ENCODE results near the gene DCANP1.
A peak's percentile ranks its signal among the peaks of the same experiment; 100 is the strongest.

Gene DCANP1

DNA sequence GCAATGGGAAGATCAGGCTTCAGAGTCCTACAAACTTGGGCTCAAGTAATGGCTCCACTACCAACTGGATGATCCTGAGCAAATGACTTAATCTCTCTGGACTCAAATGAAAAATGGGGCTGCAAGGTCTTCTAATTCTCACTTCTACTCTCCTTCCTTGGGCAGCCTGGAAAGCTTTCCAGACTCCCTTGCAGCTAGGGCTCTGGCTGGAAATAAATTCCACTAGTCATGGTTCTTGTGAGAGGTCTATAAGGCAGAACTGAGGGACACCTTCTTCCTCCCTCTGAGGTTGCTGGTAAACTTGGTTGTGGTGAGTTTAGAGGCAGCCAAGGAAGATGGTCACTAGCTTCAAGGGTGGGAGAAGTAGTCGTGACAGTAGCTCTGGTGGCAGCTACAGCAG, 18.6 kb downstream of the DCANP1 start:
- Histone ChIP-seq H3K27me3 (ENCODE audit: insufficient read depth, low read length, poor library complexity, severe bottlenecking) (no peaks in the 10 kb centered on the region), H4K20me1 (ENCODE audit: insufficient read depth, low read length, poor library complexity, severe bottlenecking) (no peaks in the 10 kb centered on the region), H3K4me2 (ENCODE audit: low read depth, low read length, poor library complexity, severe bottlenecking) (no peak overlapping the region), H3K36me3 (ENCODE audit: insufficient read depth, low read length) (no peaks in the 10 kb centered on the region), H3K9ac (ENCODE audit: low read depth, low read length, poor library complexity, severe bottlenecking) (no peak overlapping the region), H2AFZ (ENCODE audit: low read length) (no peak overlapping the region), H3K9me3 (ENCODE audit: insufficient read depth, low read depth, low read length) (peaks cover 10% of the 10 kb centered on the region; the same call in 1 of the 2 replicates), H3F3A (ENCODE audit: low read depth) (no peaks in the 10 kb centered on the region), H3K4me1 (ENCODE audit: insufficient read depth, low read length, poor library complexity, severe bottlenecking) (peaks cover 41% of the 10 kb centered on the region), H3K4me3 (ENCODE audit: low read length, poor library complexity, severe bottlenecking) (no peak overlapping the region), H3K79me2 (ENCODE audit: insufficient read depth, low read length) (peaks cover 10% of the 10 kb centered on the region), H3K9me2 (replicated peaks; ENCODE audit: low read depth, low read length) (no peaks in the 10 kb centered on the region)
- no peak for TF ChIP-seq EZH2phosphoT487 (IDR thresholded peaks at IDR 0.05; ENCODE audit: borderline replicate concordance)
- TF ChIP-seq, protein P1, sequence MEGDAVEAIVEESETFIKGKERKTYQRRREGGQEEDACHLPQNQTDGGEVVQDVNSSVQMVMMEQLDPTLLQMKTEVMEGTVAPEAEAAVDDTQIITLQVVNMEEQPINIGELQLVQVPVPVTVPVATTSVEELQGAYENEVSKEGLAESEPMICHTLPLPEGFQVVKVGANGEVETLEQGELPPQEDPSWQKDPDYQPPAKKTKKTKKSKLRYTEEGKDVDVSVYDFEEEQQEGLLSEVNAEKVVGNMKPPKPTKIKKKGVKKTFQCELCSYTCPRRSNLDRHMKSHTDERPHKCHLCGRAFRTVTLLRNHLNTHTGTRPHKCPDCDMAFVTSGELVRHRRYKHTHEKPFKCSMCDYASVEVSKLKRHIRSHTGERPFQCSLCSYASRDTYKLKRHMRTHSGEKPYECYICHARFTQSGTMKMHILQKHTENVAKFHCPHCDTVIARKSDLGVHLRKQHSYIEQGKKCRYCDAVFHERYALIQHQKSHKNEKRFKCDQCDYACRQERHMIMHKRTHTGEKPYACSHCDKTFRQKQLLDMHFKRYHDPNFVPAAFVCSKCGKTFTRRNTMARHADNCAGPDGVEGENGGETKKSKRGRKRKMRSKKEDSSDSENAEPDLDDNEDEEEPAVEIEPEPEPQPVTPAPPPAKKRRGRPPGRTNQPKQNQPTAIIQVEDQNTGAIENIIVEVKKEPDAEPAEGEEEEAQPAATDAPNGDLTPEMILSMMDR (conservative IDR thresholded peaks at IDR 0.05; ENCODE audit: low read length) = no peak

DNA sequence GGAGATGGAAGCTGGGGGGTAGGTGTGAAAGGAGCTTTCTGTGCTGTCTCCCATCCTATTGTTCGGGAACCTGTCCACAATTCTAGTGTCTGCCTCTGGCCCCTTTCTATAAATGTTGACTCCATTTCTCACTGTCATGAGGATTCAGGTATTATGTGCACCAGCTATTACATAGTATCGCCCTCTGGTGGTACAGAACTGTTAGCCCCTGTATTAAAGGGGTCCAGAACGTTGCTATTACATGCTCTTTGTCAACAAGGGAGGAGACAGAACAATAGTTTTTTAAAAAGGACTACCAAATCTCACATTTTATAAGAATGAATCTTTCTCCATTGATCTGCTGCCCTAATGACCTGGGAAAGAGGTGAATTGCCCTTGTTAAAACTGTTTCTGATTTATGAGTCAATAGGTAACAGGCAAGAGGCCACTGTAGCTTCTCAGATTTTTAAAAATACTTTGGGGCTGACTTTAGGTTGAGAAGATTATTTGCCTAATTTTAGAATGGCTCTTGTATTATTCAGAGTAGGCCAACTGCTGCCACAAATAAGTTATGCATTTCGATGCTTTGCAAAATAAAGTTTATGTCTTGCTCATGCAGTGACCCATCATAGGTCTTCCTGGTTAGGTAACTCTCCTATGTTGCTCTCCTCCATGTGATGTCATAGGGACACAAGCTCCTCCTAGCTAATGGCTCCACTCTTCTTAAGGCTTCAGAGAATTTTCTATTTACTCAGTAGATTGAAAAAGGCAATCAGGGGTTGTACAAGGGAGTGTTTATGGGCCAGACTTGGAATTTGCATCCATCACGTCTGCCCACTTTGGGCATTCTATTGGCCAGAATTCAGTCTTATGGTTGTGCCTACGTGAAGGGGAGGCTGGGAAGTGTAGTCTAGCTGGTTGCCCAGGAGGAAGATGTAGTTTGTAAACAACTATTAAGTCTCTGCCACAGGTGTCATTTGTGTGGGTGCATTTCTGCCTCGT, 20.8 kb downstream of the DCANP1 start:
- Histone ChIP-seq H3K4me2 (ENCODE audit: low read depth, low read length, poor library complexity, severe bottlenecking) (peak overlapping the region; percentile 84), H3K36me3 (ENCODE audit: insufficient read depth, low read length) (no peaks in the 10 kb centered on the region), H3K9me2 (replicated peaks; ENCODE audit: low read depth, low read length) (no peaks in the 10 kb centered on the region), H3K4me1 (ENCODE audit: insufficient read depth, low read length, poor library complexity, severe bottlenecking) (peaks cover 47% of the 10 kb centered on the region), H3K27me3 (ENCODE audit: insufficient read depth, low read length, poor library complexity, severe bottlenecking) (no peaks in the 10 kb centered on the region), H3K79me2 (ENCODE audit: insufficient read depth, low read length) (peaks cover 10% of the 10 kb centered on the region), H3F3A (ENCODE audit: low read depth) (no peaks in the 10 kb centered on the region), H4K20me1 (ENCODE audit: insufficient read depth, low read length, poor library complexity, severe bottlenecking) (no peaks in the 10 kb centered on the region), H2AFZ (ENCODE audit: low read length) (peak overlapping the region; percentile 65), H3K4me3 (ENCODE audit: low read length, poor library complexity, severe bottlenecking) (peak overlapping the region; percentile 66), H3K9me3 (ENCODE audit: insufficient read depth, low read depth, low read length) (peaks cover 10% of the 10 kb centered on the region; the same call in 1 of the 2 replicates), H3K9ac (ENCODE audit: low read depth, low read length, poor library complexity, severe bottlenecking) (peak overlapping the region; percentile 82)
- no peak for TF ChIP-seq EZH2phosphoT487 (IDR thresholded peaks at IDR 0.05; ENCODE audit: borderline replicate concordance)
- TF ChIP-seq, protein P1 (conservative IDR thresholded peaks at IDR 0.05; ENCODE audit: low read length) = peak; percentile 95

DNA sequence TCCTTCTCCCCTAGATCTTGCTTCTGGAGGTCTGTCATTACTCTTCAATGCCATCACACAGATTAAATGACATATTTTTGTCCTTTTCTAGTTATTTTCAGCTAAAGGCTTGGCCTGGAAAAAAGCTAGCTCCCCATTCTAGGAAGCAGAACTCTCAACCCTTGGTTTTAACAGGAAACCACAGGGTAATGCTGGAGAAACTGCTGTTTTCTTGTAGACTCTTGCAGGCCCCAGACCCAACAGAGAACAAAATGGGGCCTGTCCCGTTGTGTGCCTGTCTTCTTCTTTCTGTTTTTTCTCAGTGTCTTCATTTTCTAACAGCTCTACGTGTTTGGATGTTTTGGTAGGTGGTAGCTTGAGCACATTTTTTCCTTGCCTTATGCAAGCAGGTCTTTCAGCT, 21.5 kb downstream of the DCANP1 start:
- Histone ChIP-seq H3K4me3 (ENCODE audit: low read length, poor library complexity, severe bottlenecking) (peak overlapping the region; percentile 66), H3K9ac (ENCODE audit: low read depth, low read length, poor library complexity, severe bottlenecking) (peak overlapping the region; percentile 82), H2AFZ (ENCODE audit: low read length) (peak overlapping the region; percentile 44), H3K79me2 (ENCODE audit: insufficient read depth, low read length) (peaks cover 10% of the 10 kb centered on the region), H4K20me1 (ENCODE audit: insufficient read depth, low read length, poor library complexity, severe bottlenecking) (no peaks in the 10 kb centered on the region), H3K27me3 (ENCODE audit: insufficient read depth, low read length, poor library complexity, severe bottlenecking) (no peaks in the 10 kb centered on the region), H3K4me2 (ENCODE audit: low read depth, low read length, poor library complexity, severe bottlenecking) (peak overlapping the region; percentile 84), H3F3A (ENCODE audit: low read depth) (no peaks in the 10 kb centered on the region), H3K9me2 (replicated peaks; ENCODE audit: low read depth, low read length) (no peaks in the 10 kb centered on the region), H3K9me3 (ENCODE audit: insufficient read depth, low read depth, low read length) (peaks cover 10% of the 10 kb centered on the region; the same call in 1 of the 2 replicates), H3K4me1 (ENCODE audit: insufficient read depth, low read length, poor library complexity, severe bottlenecking) (peaks cover 47% of the 10 kb centered on the region), H3K36me3 (ENCODE audit: insufficient read depth, low read length) (no peaks in the 10 kb centered on the region)
- TF ChIP-seq, protein P1 (conservative IDR thresholded peaks at IDR 0.05; ENCODE audit: low read length) = no peak

Data from Loucy (cell line).